ENCODE results near the gene ANKRD50. TPM values are rescaled to one million over a fixed set of nuclear protein-coding genes. Genes with fewer than 3 reads are reported as not detected.
A peak's percentile ranks its signal among the peaks of the same experiment; 100 is the strongest.

ANKRD50 gene
- total and polyA plus RNA-seq, 2 of the 13 experiments (the other 11 are each of a cell fraction or from before 2014, with no cell fraction given), result 2.4 to 4.4 TPM

DNA sequence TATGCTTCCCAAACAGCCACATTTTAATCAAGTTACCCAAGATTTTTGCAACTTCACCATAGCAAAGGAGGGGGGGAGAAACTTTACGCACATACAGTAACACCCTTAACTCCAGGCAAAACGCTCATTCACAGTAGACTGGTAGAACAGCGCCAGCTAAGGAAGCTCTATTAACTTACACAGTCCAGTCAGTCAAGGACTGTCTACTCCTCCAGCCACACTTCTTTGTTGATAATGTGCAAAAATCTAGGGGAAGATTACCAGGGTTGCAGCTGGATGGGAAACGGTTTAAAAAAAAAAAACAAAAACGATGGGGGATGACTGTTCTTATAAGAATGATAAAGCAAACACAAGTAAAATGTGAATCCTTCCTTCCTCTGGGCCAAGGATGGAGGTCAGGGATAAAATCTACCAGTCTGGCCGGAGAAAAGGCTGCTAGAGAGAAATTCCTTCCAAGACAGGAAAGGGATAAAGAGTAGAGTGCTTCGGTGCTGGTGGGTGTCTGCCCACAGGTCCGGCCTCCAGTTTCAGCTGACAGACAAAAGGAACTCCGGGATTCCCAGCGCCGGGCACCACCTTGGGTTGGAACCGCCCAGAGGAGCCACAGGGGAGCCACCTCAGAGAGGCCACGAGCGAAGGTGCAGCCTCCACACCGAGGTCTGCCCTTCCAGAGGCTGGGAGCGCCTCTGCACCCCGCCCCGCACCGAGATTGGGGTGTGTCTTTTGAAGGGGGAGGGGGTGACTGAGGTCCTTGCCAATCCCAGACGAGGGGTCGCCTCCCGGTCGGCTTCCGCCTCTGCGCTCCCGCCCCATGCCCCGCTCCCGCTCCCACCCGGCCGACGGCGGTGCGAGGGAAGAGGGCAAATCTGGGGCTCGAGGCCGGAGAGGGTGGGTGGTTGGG is 811 bp downstream of the ANKRD50 start (continued):
- TF ChIP-seq, protein P1, sequence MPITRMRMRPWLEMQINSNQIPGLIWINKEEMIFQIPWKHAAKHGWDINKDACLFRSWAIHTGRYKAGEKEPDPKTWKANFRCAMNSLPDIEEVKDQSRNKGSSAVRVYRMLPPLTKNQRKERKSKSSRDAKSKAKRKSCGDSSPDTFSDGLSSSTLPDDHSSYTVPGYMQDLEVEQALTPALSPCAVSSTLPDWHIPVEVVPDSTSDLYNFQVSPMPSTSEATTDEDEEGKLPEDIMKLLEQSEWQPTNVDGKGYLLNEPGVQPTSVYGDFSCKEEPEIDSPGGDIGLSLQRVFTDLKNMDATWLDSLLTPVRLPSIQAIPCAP (CRISPR knock-in tag; IDR thresholded peaks at IDR 0.05; ENCODE audit: low read depth), result no peak
- TF ChIP-seq ZNF260 (CRISPR knock-in tag; IDR thresholded peaks at IDR 0.05; ENCODE audit: borderline replicate concordance, low read depth) (no peak), CEBPZ (IDR thresholded peaks at IDR 0.05; ENCODE audit: low read length) (no peak), ZSCAN20 (CRISPR knock-in tag; IDR thresholded peaks at IDR 0.05; ENCODE audit: borderline replicate concordance) (0 out of 2 replicates have a peak, but pooled peaks have one; percentile 56), SMAD3 (CRISPR knock-in tag; IDR thresholded peaks at IDR 0.05) (no peak), KMT2A (CRISPR knock-in tag; IDR thresholded peaks at IDR 0.05) (0 out of 2 replicates have a peak, but pooled peaks have one; percentile 15), ZNF24 (IDR thresholded peaks at IDR 0.05) (no peak), TBP (CRISPR knock-in tag; IDR thresholded peaks at IDR 0.05) (no peak), TGIF2 (CRISPR knock-in tag; IDR thresholded peaks at IDR 0.05) (0 out of 2 replicates have a peak, but pooled peaks have one; percentile 17), DPF2 (CRISPR knock-in tag; IDR thresholded peaks at IDR 0.05; ENCODE audit: borderline replicate concordance, low read depth) (no peak), MTA1 (CRISPR knock-in tag; IDR thresholded peaks at IDR 0.05; ENCODE audit: borderline replicate concordance) (no peak), U2AF2 (IDR thresholded peaks at IDR 0.05; ENCODE audit: low read depth, low read length) (no peak), ZNF605 (CRISPR knock-in tag; IDR thresholded peaks at IDR 0.05) (0 out of 2 replicates have a peak, but pooled peaks have one; percentile 18), ZNF451 (CRISPR knock-in tag; IDR thresholded peaks at IDR 0.05) (peak; percentile 35; the same call in 1 of the 2 replicates), PITX1 (CRISPR knock-in tag; IDR thresholded peaks at IDR 0.05) (0 out of 2 replicates have a peak, but pooled peaks have one; percentile 11), ZNF234 (CRISPR knock-in tag; conservative IDR thresholded peaks at IDR 0.05) (no peak), ZNF792 (CRISPR knock-in tag; IDR thresholded peaks at IDR 0.05) (no peak), SNRNP70 (IDR thresholded peaks at IDR 0.05; ENCODE audit: low read depth, low read length) (no peak), NFIC (IDR thresholded peaks at IDR 0.05; ENCODE audit: low read length) (no peak), ZIK1 (CRISPR knock-in tag; IDR thresholded peaks at IDR 0.05; ENCODE audit: borderline replicate concordance, low read depth) (no peak; the same call in 1 of the 2 replicates), ETV6 (CRISPR knock-in tag; conservative IDR thresholded peaks at IDR 0.05) (no peak), ETV5 (CRISPR knock-in tag; IDR thresholded peaks at IDR 0.05; ENCODE audit: borderline replicate concordance) (no peak)
- TF ChIP-seq, protein P2, sequence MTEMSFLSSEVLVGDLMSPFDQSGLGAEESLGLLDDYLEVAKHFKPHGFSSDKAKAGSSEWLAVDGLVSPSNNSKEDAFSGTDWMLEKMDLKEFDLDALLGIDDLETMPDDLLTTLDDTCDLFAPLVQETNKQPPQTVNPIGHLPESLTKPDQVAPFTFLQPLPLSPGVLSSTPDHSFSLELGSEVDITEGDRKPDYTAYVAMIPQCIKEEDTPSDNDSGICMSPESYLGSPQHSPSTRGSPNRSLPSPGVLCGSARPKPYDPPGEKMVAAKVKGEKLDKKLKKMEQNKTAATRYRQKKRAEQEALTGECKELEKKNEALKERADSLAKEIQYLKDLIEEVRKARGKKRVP (CRISPR knock-in tag; IDR thresholded peaks at IDR 0.05), result no peak
- TF ChIP-seq, protein P3, sequence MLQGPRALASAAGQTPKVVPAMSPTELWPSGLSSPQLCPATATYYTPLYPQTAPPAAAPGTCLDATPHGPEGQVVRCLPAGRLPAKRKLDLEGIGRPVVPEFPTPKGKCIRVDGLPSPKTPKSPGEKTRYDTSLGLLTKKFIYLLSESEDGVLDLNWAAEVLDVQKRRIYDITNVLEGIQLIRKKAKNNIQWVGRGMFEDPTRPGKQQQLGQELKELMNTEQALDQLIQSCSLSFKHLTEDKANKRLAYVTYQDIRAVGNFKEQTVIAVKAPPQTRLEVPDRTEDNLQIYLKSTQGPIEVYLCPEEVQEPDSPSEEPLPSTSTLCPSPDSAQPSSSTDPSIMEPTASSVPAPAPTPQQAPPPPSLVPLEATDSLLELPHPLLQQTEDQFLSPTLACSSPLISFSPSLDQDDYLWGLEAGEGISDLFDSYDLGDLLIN (CRISPR knock-in tag; IDR thresholded peaks at IDR 0.05; ENCODE audit: borderline replicate concordance), result no peak
